Measurements from ENCODE around the gene SH3RF3. TPM values are rescaled to one million over a fixed set of nuclear protein-coding genes. Genes with fewer than 3 reads are reported as not detected.

Gene SH3RF3
- total and polyA plus RNA-seq, 10 of the 15 experiments (the other 5 are each of a cell fraction or from before 2014, with no cell fraction given): 0.08 to 8.8 (median 2.3) TPM

DNA sequence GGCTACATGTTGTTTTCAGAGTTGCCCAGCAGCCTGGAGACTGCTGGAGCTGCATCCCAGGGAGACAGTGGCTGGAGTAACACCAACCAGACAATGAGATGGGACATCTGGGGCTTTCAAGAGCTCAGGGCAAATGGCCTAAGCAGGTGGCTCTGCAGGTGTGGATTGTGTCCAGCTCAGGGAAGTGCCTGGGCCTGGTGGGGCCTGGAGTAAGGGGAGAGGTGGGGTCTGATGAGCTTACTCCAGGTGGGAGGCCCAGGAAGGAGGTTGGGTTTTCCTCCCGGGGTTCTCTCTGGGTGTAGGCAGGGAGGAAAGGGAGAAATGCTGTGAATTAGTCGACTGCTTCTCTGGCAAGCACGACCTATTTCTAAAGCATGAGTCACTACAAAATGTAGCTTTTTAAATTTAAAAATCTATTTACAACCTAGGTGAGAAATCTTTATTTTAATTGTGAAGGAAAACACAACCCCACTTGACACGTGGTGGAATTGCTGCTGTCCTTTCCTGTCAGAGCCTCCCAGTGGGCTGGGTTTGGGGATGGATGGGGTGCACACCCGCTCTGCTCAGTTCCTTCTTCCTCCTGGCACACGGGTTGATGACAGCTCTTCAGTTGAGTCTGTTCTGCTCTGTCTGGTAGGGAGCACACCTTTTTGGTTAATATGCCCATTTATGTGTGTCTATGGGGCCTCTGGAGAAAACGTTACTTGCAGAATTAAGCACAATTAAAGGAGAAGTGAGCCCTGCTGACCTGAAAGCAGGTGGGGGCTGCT, 81.6 kb downstream of the SH3RF3 start:
- Histone ChIP-seq H3K9me3 (replicated peaks; ENCODE audit: control insufficient read depth, insufficient read depth, low read length) (no peaks in the 10 kb centered on the region), H3K4me2 (ENCODE audit: control insufficient read depth, insufficient read depth) (peak overlapping the region; percentile 31; the same call in 1 of the 2 replicates), H3K27ac (ENCODE audit: control insufficient read depth, insufficient read depth) (no peak overlapping the region), H3K36me3 (ENCODE audit: control insufficient read depth in 2 of 2, insufficient read depth in 2 of 2, low read length in 1 of 2) (no peaks in the 10 kb centered on the region), H4K20me1 (ENCODE audit: control insufficient read depth, insufficient read depth) (no peaks in the 10 kb centered on the region), H3K27me3 (replicated peaks in 1 of 2; ENCODE audit: control insufficient read depth in 2 of 2, insufficient read depth in 2 of 2, low read length in 1 of 2) (no peaks in the 10 kb centered on the region; a peak in 1 of 4 replicates), H3K4me3 (no peak overlapping the region), H2AFZ (ENCODE audit: control insufficient read depth, low read depth, low read length) (no peak overlapping the region), H3K4me1 (ENCODE audit: control insufficient read depth, insufficient read depth, low read length) (peaks cover 19% of the 10 kb centered on the region), H3K79me2 (ENCODE audit: control insufficient read depth, insufficient read depth, low read length) (no peaks in the 10 kb centered on the region), H3K9ac (ENCODE audit: control insufficient read depth, insufficient read depth, low read length) (no peak overlapping the region)
- ChIA-PET SMC1A (ENCODE audit: uncharacterized antibody, unreplicated experiment) (interaction anchor here (1.3 to 4.0 kb wide), 7 partner anchors 20 to 84 kb away, joined by 3 to 33 read pairs (median 4); no protein-coding TSS in a partner anchor), RAD21 (ENCODE audit: unreplicated experiment) (interaction anchor here (0.7 to 2.0 kb wide), 9 partner anchors 9 to 301 kb away, joined by 3 to 10 read pairs (median 3); partner anchors contain the start of gene SH3RF3), POLR2A (interaction anchor here (0.7 to 1.1 kb wide), 5 partner anchors 13 to 28 kb away, joined by 3 to 4 read pairs (median 3); no protein-coding TSS in a partner anchor), CTCF (interaction anchor here (0.6 to 1.4 kb wide), 5 partner anchors 28 to 343 kb away, joined by 3 to 4 read pairs (median 4); no protein-coding TSS in a partner anchor)
- 3% methylated on average over 7 of the region's 7 CpGs for WGBS (ENCODE audit: insufficient coverage, insufficient replicate concordance, low lambda C conversion rate, missing lambda C conversion rate)
- in situ Hi-C loops (cut with MboI): no loop called here
- FAIRE-seq: no peak
- TF ChIP-seq ESRRA (IDR thresholded peaks at IDR 0.05; ENCODE audit: low read length) (no peak), SPI1 (IDR thresholded peaks at IDR 0.05; ENCODE audit: borderline replicate concordance, insufficient read depth, low read depth, low read length) (0 out of 2 replicates have a peak, but pooled peaks have one; percentile 16), ATF7 (IDR thresholded peaks at IDR 0.05; ENCODE audit: low read depth) (no peak)
- intact Hi-C loops (cut with micrococcal nuclease; ENCODE audit: unreplicated experiment): loop anchor here (10.0 kb wide), 1 partner anchor 124 kb away; no protein-coding TSS in a partner anchor
- ATAC-seq: peak; percentile 4; the same call in 1 of the 3 replicates
- no TSS peak for BruUV-seq (replicated peaks)
- no peak for DNase-seq (ENCODE audit: low read depth, low spot score)

DNA sequence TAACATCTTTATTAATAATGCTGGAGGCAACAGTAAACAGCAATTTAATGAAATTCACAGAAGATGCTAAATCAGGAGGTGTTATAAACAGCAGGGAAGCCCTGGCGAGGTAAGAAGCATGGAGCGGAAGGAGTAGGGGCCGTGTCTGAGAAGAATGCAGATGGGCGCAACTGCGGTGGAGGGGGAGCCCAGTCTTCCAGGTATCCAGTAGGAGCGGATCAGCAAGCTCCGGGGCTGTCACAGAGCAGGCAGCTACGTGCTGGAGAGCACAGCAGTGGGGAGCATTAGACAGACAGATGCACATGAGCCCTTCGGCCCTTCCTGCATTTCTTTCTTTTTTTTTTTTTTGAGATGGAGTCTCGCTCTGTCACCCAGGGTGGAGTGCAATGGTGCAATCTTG, 82.3 kb downstream of the SH3RF3 start:
- peaks cover 20% of the 10 kb centered on the region for H3K4me1 ChIP-seq (ENCODE audit: control insufficient read depth, insufficient read depth, low read length)
- intact Hi-C loops (cut with micrococcal nuclease; ENCODE audit: unreplicated experiment) (loop anchor here (10.0 kb wide), 1 partner anchor 123 kb away; no protein-coding TSS in a partner anchor), in situ Hi-C loops (cut with MboI) (no loop called here)
- ChIA-PET SMC1A (ENCODE audit: uncharacterized antibody, unreplicated experiment) (interaction anchor here (1.3 to 4.0 kb wide), 6 partner anchors 19 to 83 kb away, joined by 3 to 33 read pairs (median 4); no protein-coding TSS in a partner anchor), RAD21 (ENCODE audit: unreplicated experiment) (interaction anchor here (1.2 to 2.0 kb wide), 5 partner anchors 16 to 299 kb away, joined by 3 to 10 read pairs (median 4); no protein-coding TSS in a partner anchor), POLR2A (interaction anchor here (0.7 to 1.1 kb wide), 3 partner anchors 13 to 17 kb away, joined by 3 to 4 read pairs (median 3); no protein-coding TSS in a partner anchor), CTCF (interaction anchor here (0.6 to 1.4 kb wide), 3 partner anchors 28 to 343 kb away, joined by 3 to 4 read pairs (median 3); no protein-coding TSS in a partner anchor)
- ATAC-seq (no peak), DNase-seq (ENCODE audit: low read depth, low spot score) (no peak), FAIRE-seq (no peak)
- 44% methylated on average over 10 of the region's 10 CpGs for WGBS (ENCODE audit: insufficient coverage, insufficient replicate concordance, low lambda C conversion rate, missing lambda C conversion rate)
- no peak overlapping the region for H3K4me2 ChIP-seq (ENCODE audit: control insufficient read depth, insufficient read depth)
- H3K27ac ChIP-seq (ENCODE audit: control insufficient read depth, insufficient read depth): no peak overlapping the region
- no peaks in the 10 kb centered on the region for H3K36me3 ChIP-seq (ENCODE audit: control insufficient read depth in 2 of 2, insufficient read depth in 2 of 2, low read length in 1 of 2)
- no peaks in the 10 kb centered on the region; a peak in 1 of 4 replicates for H3K27me3 ChIP-seq (replicated peaks in 1 of 2; ENCODE audit: control insufficient read depth in 2 of 2, insufficient read depth in 2 of 2, low read length in 1 of 2)
- no peak overlapping the region for H2AFZ ChIP-seq (ENCODE audit: control insufficient read depth, low read depth, low read length)
- H4K20me1 ChIP-seq (ENCODE audit: control insufficient read depth, insufficient read depth): no peaks in the 10 kb centered on the region
- H3K4me3 ChIP-seq: no peak overlapping the region
- no peaks in the 10 kb centered on the region for H3K79me2 ChIP-seq (ENCODE audit: control insufficient read depth, insufficient read depth, low read length)
- no peak overlapping the region for H3K9ac ChIP-seq (ENCODE audit: control insufficient read depth, insufficient read depth, low read length)
- no peaks in the 10 kb centered on the region for H3K9me3 ChIP-seq (replicated peaks; ENCODE audit: control insufficient read depth, insufficient read depth, low read length)
- no TSS peak for BruUV-seq (replicated peaks)
- no peak for TF ChIP-seq NBN (IDR thresholded peaks at IDR 0.05)
- TF ChIP-seq SREBF1 (IDR thresholded peaks at IDR 0.05; ENCODE audit: low read length): no peak
- TF ChIP-seq NR2C1 (IDR thresholded peaks at IDR 0.05): no peak
- no peak for TF ChIP-seq ZNF207 (IDR thresholded peaks at IDR 0.05; ENCODE audit: borderline replicate concordance)
- TF ChIP-seq, protein P1, sequence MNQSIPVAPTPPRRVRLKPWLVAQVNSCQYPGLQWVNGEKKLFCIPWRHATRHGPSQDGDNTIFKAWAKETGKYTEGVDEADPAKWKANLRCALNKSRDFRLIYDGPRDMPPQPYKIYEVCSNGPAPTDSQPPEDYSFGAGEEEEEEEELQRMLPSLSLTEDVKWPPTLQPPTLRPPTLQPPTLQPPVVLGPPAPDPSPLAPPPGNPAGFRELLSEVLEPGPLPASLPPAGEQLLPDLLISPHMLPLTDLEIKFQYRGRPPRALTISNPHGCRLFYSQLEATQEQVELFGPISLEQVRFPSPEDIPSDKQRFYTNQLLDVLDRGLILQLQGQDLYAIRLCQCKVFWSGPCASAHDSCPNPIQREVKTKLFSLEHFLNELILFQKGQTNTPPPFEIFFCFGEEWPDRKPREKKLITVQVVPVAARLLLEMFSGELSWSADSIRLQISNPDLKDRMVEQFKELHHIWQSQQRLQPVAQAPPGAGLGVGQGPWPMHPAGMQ (IDR thresholded peaks at IDR 0.05; ENCODE audit: borderline replicate concordance): no peak
- no peak for TF ChIP-seq SPI1 (IDR thresholded peaks at IDR 0.05; ENCODE audit: borderline replicate concordance, insufficient read depth, low read depth, low read length)
- no peak for TF ChIP-seq HCFC1 (IDR thresholded peaks at IDR 0.05; ENCODE audit: low read length)
- no peak for TF ChIP-seq POLR2A (IDR thresholded peaks at IDR 0.05; ENCODE audit: low read depth, low read length)
- no peak for TF ChIP-seq EP300 (IDR thresholded peaks at IDR 0.05; ENCODE audit: borderline replicate concordance in 1 of 2, control insufficient read depth in 1 of 2, low read depth in 2 of 2, low read length in 2 of 2)
- TF ChIP-seq TCF12 (IDR thresholded peaks at IDR 0.05; ENCODE audit: low read depth, low read length): no peak
- no peak for TF ChIP-seq NFYB (IDR thresholded peaks at IDR 0.05; ENCODE audit: insufficient read depth, low read depth, low read length)
- no peak for TF ChIP-seq CHD2 (IDR thresholded peaks at IDR 0.05; ENCODE audit: borderline replicate concordance, low read depth, low read length)

Data from GM12878 (cell line).